Hematopoietic multipotent progenitor cell treated with erythropoietin and hydrocortisone succinate and interleukin-3 and kit ligand, for 15 days (in vitro differentiated cells): ENCODE results near the gene PTPRCAP.
A peak's percentile ranks its signal among the peaks of the same experiment; 100 is the strongest.
"Not testable (repeated sequence)": the region's sequence is repeated elsewhere in the genome, so short reads cannot be mapped to it uniquely, and the experiment has no call there.

Source experiments
- DNase-seq: peaks from one replicate; pipeline ENCODE4 v3.0.0-alpha.2; 2015; ENCODE audit warnings: low spot score

Gene PTPRCAP

GRCh38 chr11:67440229-67441097 is 3.0 kb upstream of the PTPRCAP start:
- no peak for DNase-seq

GRCh38 chr11:67439321-67440228 is 2.1 kb upstream of the PTPRCAP start:
- no peak for DNase-seq

DNA sequence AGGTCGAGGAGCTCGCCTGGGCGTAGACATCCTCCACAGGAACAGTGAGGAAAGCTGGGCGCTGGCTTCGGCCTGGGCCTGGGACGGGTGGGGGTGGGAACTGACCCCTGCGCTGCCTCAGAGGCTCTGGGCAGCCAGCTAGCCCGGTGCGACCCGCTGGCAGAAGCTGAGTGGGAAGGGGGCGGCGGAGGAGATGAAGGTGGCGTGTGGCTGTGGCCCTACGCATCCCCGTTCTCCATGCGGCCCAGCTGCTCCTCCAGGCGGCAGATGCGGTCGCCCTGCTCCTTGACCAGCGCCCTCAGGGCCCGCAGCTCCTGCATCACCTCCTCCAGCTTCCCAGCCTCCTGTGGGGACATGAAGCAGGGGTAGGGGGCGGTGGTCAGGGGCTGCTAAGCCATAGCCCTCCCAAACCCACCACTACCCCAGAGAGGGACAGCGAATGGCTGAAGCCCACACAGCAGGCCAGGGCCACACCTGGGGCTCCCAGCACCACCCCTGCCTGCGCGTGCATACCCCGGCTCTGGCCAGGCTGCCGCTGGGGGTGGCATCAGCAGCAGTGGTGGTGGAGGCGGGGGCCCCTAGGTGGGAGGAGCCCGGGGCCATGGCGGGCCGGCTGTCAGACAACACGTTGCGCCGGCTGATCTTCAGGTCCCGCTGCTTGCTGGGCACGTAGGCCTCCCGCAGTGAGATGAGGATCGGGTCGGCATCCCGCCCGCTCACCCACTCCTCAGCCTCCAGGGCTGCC is 848 bp upstream of the PTPRCAP start:
- DNase-seq: no peak

DNA sequence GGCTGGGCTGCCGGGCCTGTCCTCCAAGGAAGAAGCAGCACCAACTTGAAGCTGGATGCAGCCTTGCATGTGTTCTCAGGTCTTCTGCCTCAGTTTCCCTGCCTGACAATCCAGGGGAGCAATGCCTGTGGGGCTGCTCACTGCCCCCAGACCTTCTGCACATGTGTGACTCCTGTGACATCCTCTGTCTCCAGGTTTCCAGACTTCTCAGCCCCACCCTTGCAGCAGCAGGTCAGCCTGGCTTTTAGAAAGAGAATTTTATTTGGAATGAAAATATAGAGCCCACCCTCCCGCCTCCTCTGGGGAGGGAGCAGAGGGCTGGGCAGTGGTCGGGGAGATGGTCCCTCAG is 301 bp upstream of the PTPRCAP start:
- no peak for DNase-seq

DNA sequence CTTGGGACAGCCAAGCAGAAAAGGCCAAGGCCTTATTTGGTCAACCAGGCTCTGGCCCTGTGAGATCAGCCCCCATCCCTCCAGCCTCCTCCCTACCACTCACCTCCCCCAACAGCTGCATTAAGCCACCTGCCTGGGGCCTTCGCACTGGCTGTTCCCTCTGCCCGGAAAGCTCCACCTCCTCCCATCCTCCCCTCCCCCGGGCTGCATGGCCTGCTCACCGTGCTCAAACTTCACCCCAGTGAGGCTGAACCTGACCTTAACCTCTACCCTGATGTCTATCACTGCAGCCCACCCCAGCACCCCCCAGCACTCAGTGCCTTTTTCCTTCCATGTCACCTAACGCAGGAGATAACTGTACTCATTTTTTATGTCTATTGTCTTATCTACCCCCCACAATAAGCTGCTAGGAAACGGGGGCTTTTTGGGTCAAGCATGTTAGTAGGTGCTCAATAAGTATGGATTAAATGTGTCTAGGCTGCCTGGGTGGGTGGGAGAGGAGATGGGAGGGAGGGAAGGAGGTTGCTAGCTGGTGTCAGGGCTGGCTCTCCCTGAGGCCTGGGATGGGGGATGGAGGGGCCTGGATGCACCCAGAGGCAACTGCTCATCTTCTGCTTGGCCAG is 912 bp downstream of the PTPRCAP start:
- DNase-seq: no peak

- DNase-seq: no peak
Observed at GRCh38 chr11:67435727-67436458, 1.6 kb downstream of the PTPRCAP start.

GRCh38 chr11:67435031-67435726 is 2.3 kb downstream of the PTPRCAP start:
- DNase-seq: no peak

DNA sequence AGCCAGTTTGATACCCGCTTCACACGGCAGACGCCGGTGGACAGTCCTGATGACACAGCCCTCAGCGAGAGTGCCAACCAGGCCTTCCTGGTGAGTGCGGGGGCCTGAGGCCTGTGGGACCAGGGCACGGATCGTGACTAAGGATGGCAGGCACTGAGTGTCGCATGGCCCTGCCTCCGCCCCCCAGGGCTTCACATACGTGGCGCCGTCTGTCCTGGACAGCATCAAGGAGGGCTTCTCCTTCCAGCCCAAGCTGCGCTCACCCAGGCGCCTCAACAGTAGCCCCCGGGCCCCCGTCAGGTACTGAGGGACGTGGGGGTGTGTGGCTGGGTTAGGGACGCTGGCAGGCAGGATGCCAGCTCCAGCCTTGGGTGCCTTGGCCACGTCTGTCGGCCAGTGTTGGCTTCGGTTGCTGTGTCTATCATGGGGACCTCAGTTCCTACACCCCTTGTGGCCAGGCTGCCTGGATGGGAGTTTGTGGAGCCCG is 3.0 kb downstream of the PTPRCAP start:
- DNase-seq: no peak

DNA sequence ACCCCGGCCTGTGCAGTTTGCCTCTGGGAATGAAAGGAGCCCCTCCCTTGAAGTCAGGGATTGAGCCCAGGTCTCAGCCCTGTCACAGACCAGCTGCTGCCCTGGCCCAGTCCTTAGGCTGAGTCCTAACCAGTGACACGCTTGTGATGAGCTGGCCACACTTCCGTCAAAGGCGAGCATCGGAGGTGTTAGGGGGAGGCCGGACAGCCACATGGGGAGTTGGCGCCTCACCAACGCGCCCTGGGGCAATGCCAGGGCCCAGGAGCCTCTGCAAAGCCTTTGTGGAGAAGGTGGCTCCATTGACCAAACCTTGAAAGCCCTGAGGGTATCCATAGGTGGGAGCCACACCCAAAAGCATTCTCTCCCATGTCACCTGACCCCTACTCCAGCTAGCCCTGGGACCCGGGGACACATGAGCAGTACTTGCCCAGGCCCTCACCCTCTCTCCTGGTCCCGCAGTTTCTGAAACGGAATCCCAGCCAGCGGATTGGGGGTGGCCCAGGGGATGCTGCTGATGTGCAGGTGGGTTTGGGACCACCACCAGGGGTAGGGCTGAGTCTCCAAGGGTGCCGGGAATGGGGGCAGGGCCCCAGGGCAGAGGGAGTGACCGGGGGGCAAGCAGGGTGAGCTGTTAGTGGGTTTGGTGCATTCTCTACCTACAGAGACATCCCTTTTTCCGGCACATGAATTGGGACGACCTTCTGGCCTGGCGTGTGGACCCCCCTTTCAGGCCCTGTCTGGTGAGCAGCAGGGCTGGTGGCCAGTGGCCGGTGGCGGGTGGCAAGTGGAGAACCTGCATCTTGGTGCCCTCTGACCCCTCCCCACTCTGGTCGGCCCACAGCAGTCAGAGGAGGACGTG is 3.7 kb downstream of the PTPRCAP start:
- no peak for DNase-seq

GRCh38 chr11:67432655-67433349 is 4.7 kb downstream of the PTPRCAP start:
- DNase-seq: no peak

- DNase-seq: no peak
Observed at GRCh38 chr11:67431346-67432249, 5.9 kb downstream of the PTPRCAP start.

DNA sequence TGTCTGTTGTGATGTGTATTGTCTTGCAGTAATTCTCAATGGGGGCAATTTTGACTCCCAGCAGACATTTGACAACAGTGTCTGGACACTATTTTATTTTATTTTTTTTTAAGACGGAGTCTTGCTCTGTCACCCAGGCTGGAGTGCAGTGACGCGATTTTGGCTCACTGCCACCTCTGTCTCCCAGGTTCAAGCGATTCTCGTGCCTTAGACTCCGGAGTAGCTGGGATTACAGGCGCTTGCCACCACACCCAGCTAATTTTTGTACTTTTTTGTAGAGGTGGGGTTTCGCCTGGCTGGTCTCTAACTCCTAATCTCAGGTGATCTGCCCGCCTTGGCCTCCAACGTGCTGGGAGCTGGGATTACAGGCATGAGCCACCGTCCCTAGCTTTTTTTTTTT is 7.8 kb downstream of the PTPRCAP start:
- DNase-seq: no peak

- DNase-seq: no peak
Observed at GRCh38 chr11:67429038-67429668, 8.3 kb downstream of the PTPRCAP start.

DNA sequence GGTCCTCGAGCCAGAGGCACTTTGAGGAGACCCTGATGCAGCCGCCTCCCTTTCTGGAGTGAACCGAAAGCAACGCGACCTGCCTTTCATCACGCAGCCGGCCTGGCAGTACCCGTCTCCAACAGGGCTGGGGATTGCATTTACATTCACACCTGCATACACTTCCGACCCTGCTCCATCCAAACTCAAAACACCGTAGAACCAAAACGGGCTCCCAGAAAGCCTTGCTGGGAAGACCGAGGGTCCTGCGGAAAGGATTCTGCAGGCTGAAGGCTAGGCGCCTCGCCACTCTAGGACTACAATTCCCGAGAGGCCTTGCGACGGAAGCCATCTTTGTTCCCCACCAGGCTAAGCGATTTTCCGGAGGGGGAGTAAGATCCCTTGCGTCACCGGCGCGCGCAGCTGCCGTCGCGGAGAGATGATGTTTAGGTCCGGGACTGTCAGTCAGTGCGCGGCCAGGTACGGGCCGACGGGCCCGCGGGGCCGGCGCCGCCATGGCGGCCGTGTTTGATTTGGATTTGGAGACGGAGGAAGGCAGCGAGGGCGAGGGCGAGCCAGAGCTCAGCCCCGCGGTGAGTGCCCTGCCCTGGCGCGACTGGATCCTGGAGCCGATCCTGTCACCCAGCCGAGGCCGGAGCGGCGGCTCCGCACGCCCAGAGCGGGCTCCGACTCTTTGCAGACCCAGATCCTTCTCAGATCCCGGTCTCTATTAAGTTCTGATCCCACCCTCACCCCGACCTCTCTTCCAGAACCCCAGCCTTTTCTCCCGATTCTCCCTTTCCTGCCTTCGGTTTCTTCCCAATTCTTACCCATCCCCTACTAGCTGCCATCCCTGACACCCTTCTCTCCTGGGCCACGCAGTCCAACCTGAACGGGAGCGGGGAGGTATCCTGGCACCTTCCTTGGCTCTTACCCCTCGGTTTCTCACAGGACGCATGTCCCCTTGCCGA is 9.2 kb downstream of the PTPRCAP start, which contains the start of gene RPS6KB2:
Gene RPS6KB2 (plus strand): TSS at position 443 of the 950 bp plus-strand sequence. CDS start 52 bp downstream, at position 495.
- DNase-seq: peak; percentile 99

DNA sequence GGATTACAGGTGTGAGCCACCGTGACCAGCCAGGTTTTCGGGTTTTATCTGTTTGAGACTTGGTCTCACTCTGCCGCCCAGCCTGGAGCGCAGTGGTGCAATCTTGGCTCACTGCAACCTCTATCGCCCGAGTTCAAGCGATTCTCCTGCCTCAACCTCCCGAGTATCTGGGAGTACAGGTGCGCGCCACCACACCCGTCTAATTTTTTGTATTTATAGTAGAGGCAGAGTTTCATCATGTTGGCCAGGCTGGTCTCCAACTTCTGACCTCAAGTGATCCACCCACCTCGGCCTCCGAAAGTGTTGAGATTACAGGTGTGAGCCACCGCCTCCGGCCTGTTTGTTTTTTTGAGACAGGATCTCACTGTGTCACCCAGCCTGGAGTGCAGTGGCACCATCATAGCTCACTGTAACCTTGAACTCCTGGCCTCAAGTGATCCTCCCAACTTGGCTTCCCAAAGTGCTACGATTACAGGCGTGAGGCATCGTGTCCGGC is 10.1 kb downstream of the PTPRCAP start:
- DNase-seq: not testable (repeated sequence)
